SK-N-MC (cell line): Measurements from ENCODE around the gene SCYGR4.
"Not testable (repeated sequence)": the region's sequence is repeated elsewhere in the genome, so short reads cannot be mapped to it uniquely, and the experiment has no call there.

ENCODE experiments used
- DNase-seq: peaks from one replicate; pipeline ENCODE4 v3.0.0-alpha.2; 2011; ENCODE audit warnings: low read depth, low spot score
- H3K27ac ChIP-seq: fragments of 200-600 bp; sonication (generic); 2 replicates; pipeline ENCODE4 v1.5.1; 2016; ENCODE audit warnings: mixed run types
- H3K36me3 ChIP-seq: fragments of 200-600 bp; sonication (generic); 2 replicates; pipeline ENCODE4 v1.6.1; 2017; ENCODE audit warnings: antibody characterized with exemption, low read length, mixed read lengths; ENCODE audit not compliant: insufficient read depth
- H3K4me3 ChIP-seq: fragments of 200-600 bp; sonication (generic); 2 replicates; pipeline ENCODE4 v1.5.1; 2016
- H3K9ac ChIP-seq: fragments of 200-600 bp; sonication (generic); 2 replicates; pipeline ENCODE4 v1.8.0; 2017; ENCODE audit warnings: mixed run types, mixed read lengths; ENCODE audit not compliant: insufficient read length
- H3K9me3 ChIP-seq: fragments of 200-600 bp; sonication (generic); 2 replicates; pipeline ENCODE4 v1.6.1; 2017; ENCODE audit warnings: low read depth, mild to moderate bottlenecking, antibody characterized with exemption, low read length, moderate library complexity, mixed read lengths
- EZH2 ChIP-seq: fragments of 200-600 bp; sonication (generic); IDR thresholded peaks from one replicate; pipeline ENCODE4 v1.6.1; 2017; ENCODE audit warnings: antibody characterized with exemption
- FOXP2 ChIP-seq: optimal IDR thresholded peaks from 2 replicates; pipeline ENCODE3; 2011; ENCODE audit warnings: mild to moderate bottlenecking, moderate library complexity; ENCODE audit not compliant: insufficient read depth; ENCODE audit errors: extremely low read length, control extremely low read depth
- POLR2AphosphoS5 ChIP-seq: IDR thresholded peaks from 2 replicates; pipeline ENCODE4 v1.6.1; 2012; ENCODE audit warnings: mild to moderate bottlenecking, low read depth, low read length, borderline replicate concordance

The SCYGR4 gene

GRCh38 chr2:227592694-227593387 lies 24.5 kb upstream of the SCYGR4 start:
- no peak for DNase-seq
- Histone ChIP-seq H3K9ac (no peak overlapping the region), H3K36me3 (no peaks in the 10 kb centered on the region), H3K4me3 (no peak overlapping the region), H3K9me3 (no peaks in the 10 kb centered on the region), H3K27ac (no peak overlapping the region)
- no peak for TF ChIP-seq POLR2AphosphoS5
- no peak for TF ChIP-seq FOXP2
- no peak for TF ChIP-seq EZH2

- H3K9ac ChIP-seq = no peak overlapping the region
- no peaks in the 10 kb centered on the region for H3K9me3 ChIP-seq
- no peaks in the 10 kb centered on the region for H3K36me3 ChIP-seq
- no peak for DNase-seq
- H3K27ac ChIP-seq = no peak overlapping the region
- no peak overlapping the region for H3K4me3 ChIP-seq
- TF ChIP-seq EZH2 (no peak), POLR2AphosphoS5 (no peak), FOXP2 (no peak)
Measured at GRCh38 chr2:227595797-227596196, 21.5 kb upstream of the SCYGR4 start.

- TF ChIP-seq EZH2 (no peak), FOXP2 (no peak), POLR2AphosphoS5 (no peak)
- H3K4me3 ChIP-seq = no peak overlapping the region
- no peaks in the 10 kb centered on the region for H3K36me3 ChIP-seq
- DNase-seq = no peak
- no peak overlapping the region for H3K9ac ChIP-seq
- no peaks in the 10 kb centered on the region for H3K9me3 ChIP-seq
- no peak overlapping the region for H3K27ac ChIP-seq
Measured at GRCh38 chr2:227597036-227597435, 20.3 kb upstream of the SCYGR4 start.

DNA sequence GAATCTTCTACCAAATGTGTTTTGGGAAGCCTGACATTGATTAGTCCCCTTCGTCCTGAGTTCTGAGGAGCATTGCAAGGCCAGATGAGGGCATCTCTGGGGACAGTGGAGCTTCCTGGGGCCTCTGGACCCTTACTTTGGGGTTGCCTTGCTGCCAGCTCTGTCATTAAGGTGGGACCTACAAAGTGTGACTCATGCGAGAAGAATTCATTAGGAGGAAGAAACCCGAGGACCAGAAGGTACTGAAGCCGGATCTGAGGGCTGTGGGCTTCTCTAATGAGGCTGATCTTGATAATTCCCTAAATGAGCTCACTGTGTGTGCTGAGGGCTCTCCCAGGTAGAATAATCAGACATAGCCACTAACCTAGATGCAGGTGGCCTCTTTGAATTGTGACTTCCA lies 19.3 kb upstream of the SCYGR4 start:
- no peak for TF ChIP-seq POLR2AphosphoS5
- TF ChIP-seq FOXP2 = no peak
- no peak for TF ChIP-seq EZH2
- Histone ChIP-seq H3K36me3 (no peaks in the 10 kb centered on the region), H3K9ac (no peak overlapping the region), H3K27ac (no peak overlapping the region), H3K9me3 (no peaks in the 10 kb centered on the region), H3K4me3 (no peak overlapping the region)
- no peak for DNase-seq

DNA sequence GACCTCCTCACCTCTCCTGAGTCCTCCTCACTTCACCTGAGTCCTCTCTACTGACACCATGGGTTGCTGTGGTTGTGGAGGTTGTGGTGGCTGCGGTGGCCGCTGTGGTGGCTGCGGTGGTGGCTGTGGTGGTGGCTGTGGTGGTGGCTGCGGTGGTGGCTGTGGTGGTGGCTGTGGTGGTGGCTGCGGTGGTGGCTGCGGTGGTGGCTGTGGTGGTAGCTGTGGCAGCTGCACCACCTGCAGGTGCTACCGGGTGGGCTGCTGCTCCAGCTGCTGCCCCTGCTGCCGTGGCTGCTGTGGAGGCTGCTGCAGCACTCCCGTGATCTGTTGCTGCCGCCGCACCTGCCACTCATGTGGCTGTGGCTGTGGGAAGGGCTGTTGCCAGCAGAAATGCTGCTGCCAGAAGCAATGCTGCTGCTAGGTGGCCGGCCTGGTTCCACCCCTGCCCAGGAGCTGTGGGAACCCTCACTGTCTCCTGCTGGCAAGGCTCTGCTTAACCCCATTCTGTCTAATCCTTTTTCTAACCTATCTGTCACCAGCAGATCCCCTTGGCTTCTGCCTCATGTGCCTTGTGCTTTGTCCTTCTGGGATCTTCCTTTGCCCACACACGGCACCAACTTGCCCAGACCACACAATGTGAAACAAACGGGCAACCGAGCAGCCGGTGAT lies 18.3 kb upstream of the SCYGR4 start, which contains the start of gene SCYGR2:
TSS of gene SCYGR2 (plus strand) at position 59 of the 669 bp plus-strand sequence. CDS start at position 59, 0 bp downstream.
- H3K9ac ChIP-seq, DNase-seq, H3K4me3 ChIP-seq, H3K27ac ChIP-seq, H3K36me3 ChIP-seq, H3K9me3 ChIP-seq: not testable (repeated sequence)

DNA sequence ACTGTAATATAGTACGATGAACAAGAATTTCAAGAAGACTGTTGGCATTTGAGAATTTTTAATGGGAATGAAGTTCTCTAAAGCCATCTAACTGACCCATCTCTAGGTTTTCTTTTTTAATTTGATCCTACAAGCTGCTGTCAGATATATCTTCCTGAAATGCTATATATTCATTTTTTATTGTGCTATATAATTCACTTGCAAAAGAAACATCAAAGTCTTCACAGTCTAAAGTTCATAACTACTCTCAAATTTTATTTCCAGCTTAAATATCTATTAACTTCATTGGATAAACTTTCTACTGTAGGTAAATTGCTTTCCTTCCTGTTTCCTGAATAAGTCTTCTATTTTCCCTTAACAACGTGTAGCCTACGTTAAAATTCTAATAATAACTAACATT lies 14.9 kb upstream of the SCYGR4 start:
- Histone ChIP-seq H3K4me3 (no peak overlapping the region), H3K27ac (no peak overlapping the region), H3K9me3 (no peaks in the 10 kb centered on the region), H3K36me3 (no peaks in the 10 kb centered on the region), H3K9ac (no peak overlapping the region)
- no peak for DNase-seq
- no peak for TF ChIP-seq EZH2
- TF ChIP-seq FOXP2 = no peak
- TF ChIP-seq POLR2AphosphoS5 = no peak

DNA sequence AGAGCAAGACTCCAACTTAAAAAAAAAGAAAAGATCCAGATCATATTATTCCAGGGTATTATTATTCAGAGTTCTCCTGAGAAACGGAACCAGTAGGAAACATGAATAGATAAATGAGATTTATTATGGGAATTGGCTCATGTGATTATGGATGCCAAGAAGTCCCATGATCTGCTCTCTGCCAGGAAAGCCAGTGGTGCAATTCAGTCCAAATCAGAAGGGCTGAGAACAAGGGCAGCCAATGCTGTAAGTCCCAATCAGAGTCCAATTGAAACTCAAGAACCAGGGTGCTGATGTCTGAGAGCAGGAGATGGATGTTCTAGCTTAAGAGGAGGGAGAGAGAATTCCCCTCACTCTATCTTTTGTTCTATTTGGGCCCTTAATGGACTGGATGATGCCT lies 10.8 kb upstream of the SCYGR4 start:
- H3K9me3 ChIP-seq = no peaks in the 10 kb centered on the region
- DNase-seq = no peak

GRCh38 chr2:227607941-227608340 lies 9.4 kb upstream of the SCYGR4 start:
- Histone ChIP-seq H3K4me3 (no peak overlapping the region), H3K27ac (no peak overlapping the region), H3K9me3 (no peaks in the 10 kb centered on the region), H3K36me3 (no peaks in the 10 kb centered on the region), H3K9ac (no peak overlapping the region)
- no peak for DNase-seq
- no peak for TF ChIP-seq POLR2AphosphoS5
- no peak for TF ChIP-seq FOXP2
- no peak for TF ChIP-seq EZH2

More for the DNA sequence above, 10.8 kb upstream of the SCYGR4 start:
- TF ChIP-seq POLR2AphosphoS5 (no peak), FOXP2 (no peak), EZH2 (no peak)
- no peaks in the 10 kb centered on the region for H3K36me3 ChIP-seq
- H3K9ac ChIP-seq = no peak overlapping the region
- no peak overlapping the region for H3K27ac ChIP-seq
- no peak overlapping the region for H3K4me3 ChIP-seq

- no peak for TF ChIP-seq EZH2
- Histone ChIP-seq H3K4me3 (no peak overlapping the region), H3K27ac (no peak overlapping the region), H3K9ac (no peak overlapping the region), H3K36me3 (no peaks in the 10 kb centered on the region), H3K9me3 (no peaks in the 10 kb centered on the region)
- no peak for DNase-seq
Measured at GRCh38 chr2:227608561-227609338, 8.5 kb upstream of the SCYGR4 start.
